ENCODE measurements around the gene METTL25B. TPM values are rescaled to one million over a fixed set of nuclear protein-coding genes. Genes with fewer than 3 reads are reported as not detected.

The METTL25B gene
- total and polyA plus RNA-seq, 2 of the 13 experiments (the other 11 are each of a cell fraction or from before 2014, with no cell fraction given) = 11.9 to 24.0 TPM

GRCh38 chr1:156689035-156689952 lies 39.0 kb upstream of the METTL25B start (continued):
- TF ChIP-seq JUNB (CRISPR knock-in tag; IDR thresholded peaks at IDR 0.05; ENCODE audit: borderline replicate concordance) = no peak
- no peak for TF ChIP-seq RBFOX2 (IDR thresholded peaks at IDR 0.05; ENCODE audit: low read depth, low read length)
- TF ChIP-seq BRCA1 (CRISPR knock-in tag; IDR thresholded peaks at IDR 0.05) = no peak
- TF ChIP-seq SMC3 (IDR thresholded peaks at IDR 0.05; ENCODE audit: low read length) = peak; percentile 68
- TF ChIP-seq ZZZ3 (CRISPR knock-in tag; IDR thresholded peaks at IDR 0.05; ENCODE audit: borderline replicate concordance) = no peak
- TF ChIP-seq GRHL1 (CRISPR knock-in tag; conservative IDR thresholded peaks at IDR 0.05) = no peak
- TF ChIP-seq TGIF2 (CRISPR knock-in tag; IDR thresholded peaks at IDR 0.05) = 0 out of 2 replicates have a peak, but pooled peaks have one; percentile 27
- no peak for TF ChIP-seq SIX4 (CRISPR knock-in tag; IDR thresholded peaks at IDR 0.05)
- 0 out of 2 replicates have a peak, but pooled peaks have one; percentile 8 for TF ChIP-seq ARID5B (CRISPR knock-in tag; IDR thresholded peaks at IDR 0.05)
- TF ChIP-seq, protein P1, sequence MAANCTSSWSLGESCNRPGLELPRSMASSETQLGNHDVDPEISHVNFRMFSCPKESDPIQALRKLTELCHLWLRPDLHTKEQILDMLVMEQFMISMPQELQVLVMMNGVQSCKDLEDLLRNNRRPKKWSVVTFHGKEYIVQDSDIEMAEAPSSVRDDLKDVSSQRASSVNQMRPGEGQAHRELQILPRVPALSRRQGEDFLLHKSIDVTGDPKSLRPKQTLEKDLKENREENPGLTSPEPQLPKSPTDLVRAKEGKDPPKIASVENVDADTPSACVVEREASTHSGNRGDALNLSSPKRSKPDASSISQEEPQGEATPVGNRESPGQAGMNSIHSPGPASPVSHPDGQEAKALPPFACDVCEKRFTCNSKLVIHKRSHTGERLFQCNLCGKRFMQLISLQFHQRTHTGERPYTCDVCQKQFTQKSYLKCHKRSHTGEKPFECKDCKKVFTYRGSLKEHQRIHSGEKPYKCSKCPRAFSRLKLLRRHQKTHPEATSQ (CRISPR knock-in tag; IDR thresholded peaks at IDR 0.05; ENCODE audit: borderline replicate concordance) = no peak
- TF ChIP-seq, protein P2, sequence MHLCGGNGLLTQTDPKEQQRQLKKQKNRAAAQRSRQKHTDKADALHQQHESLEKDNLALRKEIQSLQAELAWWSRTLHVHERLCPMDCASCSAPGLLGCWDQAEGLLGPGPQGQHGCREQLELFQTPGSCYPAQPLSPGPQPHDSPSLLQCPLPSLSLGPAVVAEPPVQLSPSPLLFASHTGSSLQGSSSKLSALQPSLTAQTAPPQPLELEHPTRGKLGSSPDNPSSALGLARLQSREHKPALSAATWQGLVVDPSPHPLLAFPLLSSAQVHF (CRISPR knock-in tag; IDR thresholded peaks at IDR 0.05) = no peak
- no peak for TF ChIP-seq TSC22D2 (CRISPR knock-in tag; IDR thresholded peaks at IDR 0.05; ENCODE audit: borderline replicate concordance)
- no peak for TF ChIP-seq ZNF567 (CRISPR knock-in tag; IDR thresholded peaks at IDR 0.05; ENCODE audit: borderline replicate concordance)

Measured in HepG2 (cell line).